Endothelial cell of umbilical vein (primary cell): Measurements from ENCODE around the gene INPP5A. TPM values are rescaled to one million over a fixed set of nuclear protein-coding genes. Genes with fewer than 3 reads are reported as not detected.

Experiments
- BruUV-seq: library from RNA; stranded (reverse); fragments of 400-500 nt; replicated peaks from 2 replicates; lab custom pipeline; 2021; lab: Mats Ljungman, UMichigan
- CTCF ChIA-PET: fragments of 300-600, 350-600 bp; sonication (Branson Sonifier 250); formaldehyde crosslinking; loops from one replicate; lab custom pipeline; 2021; ENCODE audit warnings: antibody characterized with exemption, inconsistent platforms; lab: Charles Lee
- POLR2A ChIA-PET: fragments of 300-600, 350-600 bp; sonication (Branson Sonifier 250); formaldehyde crosslinking; loops from one replicate; lab custom pipeline; 2021; ENCODE audit warnings: antibody characterized with exemption, inconsistent platforms; lab: Charles Lee
- DNase-seq: peaks from one replicate; pipeline ENCODE4 v3.0.0-alpha.2; 2011; ENCODE audit warnings: low read depth, low spot score
- FAIRE-seq: peaks from 2 replicates; lab custom pipeline; 2011; peaks lifted over from hg19 to GRCh38; lab: Jason Lieb, UNC
- H2AFZ ChIP-seq: 2 replicates; pipeline ENCODE4 v1.6.0; 2012; ENCODE audit warnings: low read depth, low read length, control low read depth, inconsistent platforms
- H3K27ac ChIP-seq: 2 replicates; pipeline ENCODE4 v1.5.1; 2011; ENCODE audit warnings: low read depth, mild to moderate bottlenecking, control low read depth, low read length, moderate library complexity; ENCODE audit not compliant: insufficient read depth
- H3K27me3 ChIP-seq, 2 experiments: 2 replicates each; pipeline versions ENCODE4 v1.6.0 to v1.6.1; 2011; ENCODE audit warnings: low read length in 2 of 2, mixed read lengths in 1 of 2; ENCODE audit not compliant: control insufficient read depth in 2 of 2, insufficient read depth in 2 of 2
- H3K36me3 ChIP-seq, 2 experiments: 2 replicates in 1 of 2; 3 replicates in 1 of 2; pipeline ENCODE4 v1.5.1; 2011; ENCODE audit warnings: low read length in 2 of 2, mild to moderate bottlenecking in 1 of 2, moderate library complexity in 1 of 2; ENCODE audit not compliant: control insufficient read depth in 2 of 2, insufficient read depth in 2 of 2; ENCODE audit errors: extremely low read depth in 1 of 2
- H3K4me1 ChIP-seq: 3 replicates; pipeline ENCODE4 v1.5.1; 2011; ENCODE audit warnings: mild to moderate bottlenecking, low read length; ENCODE audit not compliant: control insufficient read depth, insufficient read depth; ENCODE audit errors: extremely low read depth
- H3K4me2 ChIP-seq: 2 replicates; pipeline ENCODE4 v1.6.1; 2011; ENCODE audit warnings: low read length, control low read depth, mixed read lengths; ENCODE audit not compliant: insufficient read depth
- H3K4me3 ChIP-seq, 3 experiments: fragments of 200-600 bp in 1 of 3; sonication (generic), shearing (Covaris generic) in 1 of 3; replicated peaks in 1 of 3; 2 replicates each; pipeline ENCODE4 v1.5.1; 2011 to 2016; ENCODE audit warnings: control low read depth in 3 of 3, low read length in 3 of 3, mild to moderate bottlenecking in 2 of 3, inconsistent platforms in 1 of 3, low read depth in 1 of 3, moderate library complexity in 1 of 3; ENCODE audit not compliant: insufficient read depth in 1 of 3
- H3K79me2 ChIP-seq: 2 replicates; pipeline ENCODE4 v1.6.0; 2012; ENCODE audit warnings: low read length, inconsistent platforms; ENCODE audit not compliant: control insufficient read depth, insufficient read depth
- H3K9ac ChIP-seq: replicated peaks from 2 replicates; pipeline ENCODE3; 2011; ENCODE audit warnings: low read length, control low read depth; ENCODE audit not compliant: insufficient read depth; ENCODE audit errors: extremely low read depth
- H3K9me1 ChIP-seq: replicated peaks from 3 replicates; pipeline ENCODE4 v1.6.0; 2011; ENCODE audit warnings: mild to moderate bottlenecking, low read length; ENCODE audit not compliant: control insufficient read depth, insufficient read depth; ENCODE audit errors: extremely low read depth
- H3K9me3 ChIP-seq: replicated peaks from 2 replicates; pipeline ENCODE4 v1.5.1; 2012; ENCODE audit warnings: low read length, inconsistent platforms; ENCODE audit not compliant: control insufficient read depth, insufficient read depth
- H4K20me1 ChIP-seq: replicated peaks from 2 replicates; pipeline ENCODE3; 2011; ENCODE audit warnings: mild to moderate bottlenecking, low read length; ENCODE audit not compliant: control insufficient read depth, insufficient read depth; ENCODE audit errors: extremely low read depth
- CTCF ChIP-seq, 2 donors: IDR thresholded peaks; 1 replicate in 1 of 2; 2 replicates in 1 of 2; pipeline ENCODE4 v1.5.1; 2011; ENCODE audit warnings: low read length in 2 of 2, mild to moderate bottlenecking in 2 of 2, moderate library complexity in 2 of 2, control low read depth in 1 of 2, inconsistent platforms in 1 of 2, low read depth in 1 of 2; ENCODE audit not compliant: insufficient read depth in 1 of 2; ENCODE audit errors: extremely low read depth in 1 of 2
- EZH2 ChIP-seq: IDR thresholded peaks from 2 replicates; pipeline ENCODE4 v1.6.1; 2012; ENCODE audit warnings: borderline replicate concordance, low read depth, mild to moderate bottlenecking, moderate library complexity, low read length, inconsistent platforms; ENCODE audit not compliant: severe bottlenecking
- FOS ChIP-seq: IDR thresholded peaks from 2 replicates; pipeline ENCODE4 v1.6.1; 2011; ENCODE audit warnings: mild to moderate bottlenecking, low read length, moderate library complexity, borderline replicate concordance; ENCODE audit not compliant: insufficient read depth
- GATA2 ChIP-seq: IDR thresholded peaks from 2 replicates; pipeline ENCODE4 v1.7.0; 2011; ENCODE audit warnings: low read depth, mild to moderate bottlenecking, moderate library complexity, mixed read lengths, low read length; ENCODE audit not compliant: insufficient read length, insufficient read depth
- JUN ChIP-seq: IDR thresholded peaks from 2 replicates; pipeline ENCODE4 v1.6.1; 2011; ENCODE audit warnings: borderline replicate concordance, low read depth; ENCODE audit not compliant: insufficient read length, insufficient read depth
- MAX ChIP-seq: IDR thresholded peaks from 2 replicates; pipeline ENCODE4 v1.6.1; 2011; ENCODE audit not compliant: insufficient read depth, insufficient read length
- MYC ChIP-seq: IDR thresholded peaks from one replicate; pipeline ENCODE4 v1.6.1; 2011; ENCODE audit warnings: mild to moderate bottlenecking, low read depth, low read length
- POLR2A ChIP-seq: IDR thresholded peaks from 2 replicates; pipeline ENCODE4 v1.6.1; 2012; ENCODE audit warnings: low read depth, mild to moderate bottlenecking, control low read depth, low read length
- POLR2AphosphoS5 ChIP-seq: IDR thresholded peaks from 2 replicates; pipeline ENCODE4 v1.6.1; 2012; ENCODE audit warnings: low read depth, mild to moderate bottlenecking, control low read depth, low read length, moderate library complexity; ENCODE audit not compliant: insufficient read depth
- dilution Hi-C: fragments of 300-500 bp; cut with MboI; formaldehyde crosslinking; loops from one replicate; pipeline ENCODE4 v1.15.0; 2019; ENCODE audit warnings: low sequenced_read_pairs; ENCODE audit not compliant: extremely low pct_ligation_motif_present
- intact Hi-C: fragments of 100-400 bp; cut with micrococcal nuclease; formaldehyde crosslinking; loops from one replicate; pipeline ENCODE4 v1.10.0; 2022
- polyA plus RNA-seq, 4 experiments: library from polyadenylated mRNA; depleted of rRNA in 3 of 4; stranded (reverse) in 3 of 4; unstranded in 1 of 4; fragments of >200 nt; gene quantifications; 2 replicates each; pipeline versions ENCODE4 v1.2.1 to v1.2.3, GENCODE V29; 2011 to 2012; ENCODE audit warnings: missing spikeins in 1 of 4
- total RNA-seq: library from RNA; stranded (reverse); gene quantifications from 2 replicates; pipeline ENCODE4 v1.2.3, GENCODE V29; 2021

Gene INPP5A
- total and polyA plus RNA-seq, 2 donors (not counting 3 experiments of a cell fraction or from before 2014, with no cell fraction given): 22.9 to 33.2 TPM

- dilution Hi-C loops (no loop called here), intact Hi-C loops (no loop called here)
- Histone ChIP-seq H3K4me2 (no peak overlapping the region), H3K9me3 (no peaks in the 10 kb centered on the region), H4K20me1 (no peaks in the 10 kb centered on the region), H3K4me1 (no peaks in the 10 kb centered on the region), H3K79me2 (no peaks in the 10 kb centered on the region), H3K27me3 (no peaks in the 10 kb centered on the region), H3K36me3 (no peaks in the 10 kb centered on the region), H3K9ac (no peak overlapping the region), H3K9me1 (no peaks in the 10 kb centered on the region), H2AFZ (no peak overlapping the region), H3K4me3 (no peak overlapping the region), H3K27ac (no peak overlapping the region)
- no TSS peak for BruUV-seq
- TF ChIP-seq POLR2A: no peak
- TF ChIP-seq FOS: no peak
- POLR2A ChIA-PET: no interaction called here
- DNase-seq: no peak
- CTCF ChIA-PET: no interaction called here
- FAIRE-seq: no peak
Observed at GRCh38 chr10:132752961-132753360, 215.4 kb downstream of the INPP5A start.

GRCh38 chr10:132753596-132753995 is 216.0 kb downstream of the INPP5A start:
- H3K9me3 ChIP-seq: no peaks in the 10 kb centered on the region
- H3K9me1 ChIP-seq: no peaks in the 10 kb centered on the region
- no peaks in the 10 kb centered on the region for H3K79me2 ChIP-seq
- H3K27me3 ChIP-seq: no peaks in the 10 kb centered on the region
- no peak for DNase-seq
- H4K20me1 ChIP-seq: no peaks in the 10 kb centered on the region
- CTCF ChIA-PET: no interaction called here
- intact Hi-C loops (no loop called here), dilution Hi-C loops (no loop called here)
- TF ChIP-seq JUN: no peak
- TF ChIP-seq MAX: no peak
- no peak for TF ChIP-seq EZH2
- TF ChIP-seq FOS: no peak
- no peak for TF ChIP-seq GATA2
- no peak for TF ChIP-seq CTCF (IDR thresholded peaks at IDR 0.05; ENCODE audit: extremely low read depth in 1 of 2, insufficient read depth in 1 of 2, low read depth in 1 of 2, low read length in 2 of 2)
- TF ChIP-seq MYC: no peak
- TF ChIP-seq POLR2A: no peak
- no peak for TF ChIP-seq POLR2AphosphoS5
- POLR2A ChIA-PET: no interaction called here
- no peaks in the 10 kb centered on the region for H3K36me3 ChIP-seq
- BruUV-seq: no TSS peak
- no peaks in the 10 kb centered on the region for H3K4me1 ChIP-seq
- no peak overlapping the region for H2AFZ ChIP-seq
- no peak overlapping the region for H3K4me2 ChIP-seq
- H3K4me3 ChIP-seq: no peak overlapping the region
- no peak overlapping the region for H3K27ac ChIP-seq
- H3K9ac ChIP-seq: no peak overlapping the region
- no peak for FAIRE-seq
